Thoracic aorta (tissue), 2 donors: ENCODE measurements around the gene WNT7A. TPM values are rescaled to one million over a fixed set of nuclear protein-coding genes. Genes with fewer than 3 reads are reported as not detected.

Experiments used
- ATAC-seq: fragments of 150-250 bp; one replicate; pipeline ENCODE4 v1.8.0; 2017; ENCODE audit warnings: low read depth; ENCODE audit not compliant: insufficient number of reproducible peaks, low FRiP score
- DNase-seq: peaks from one replicate; pipeline ENCODE4 v3.0.0-alpha.2; 2020; ENCODE audit warnings: low spot score
- H3K27ac ChIP-seq, 2 donors: fragments of 200-600 bp; sonication (generic); 1 replicate in 1 of 2; 2 replicates in 1 of 2; pipeline ENCODE4 v1.5.1; 2016; ENCODE audit warnings: mild to moderate bottlenecking in 2 of 2, moderate library complexity in 2 of 2
- H3K27me3 ChIP-seq: fragments of 200-600 bp; sonication (generic); replicated peaks from 2 replicates; pipeline ENCODE4 v1.6.0; 2016; ENCODE audit warnings: mild to moderate bottlenecking; ENCODE audit not compliant: insufficient read depth
- H3K36me3 ChIP-seq: fragments of 200-600 bp; sonication (generic); one replicate; pipeline ENCODE4 v1.5.1; 2016
- H3K4me1 ChIP-seq, 2 donors: fragments of 200-600 bp; sonication (generic); 1 replicate in 1 of 2; 2 replicates in 1 of 2; pipeline versions ENCODE4 v1.5.1 to v1.6.0; 2016; ENCODE audit warnings: low read depth in 2 of 2, mild to moderate bottlenecking in 1 of 2; ENCODE audit not compliant: control insufficient read depth in 1 of 2
- H3K4me3 ChIP-seq: fragments of 200-600 bp; sonication (generic); 2 replicates; pipeline ENCODE4 v1.5.1; 2016; ENCODE audit warnings: mild to moderate bottlenecking
- H3K9me3 ChIP-seq: fragments of 200-600 bp; sonication (generic); 2 replicates; pipeline ENCODE4 v1.5.1; 2016
- total RNA-seq, 2 donors: library from RNA; depleted of rRNA; stranded (reverse); fragments of >200 nt; gene quantifications; one replicate each; pipeline versions ENCODE4 v1.1.0 to v1.2.3, GENCODE V29; 2016
- TF ChIP-seq, protein P1 (sequence below): fragments of 200-600 bp; sonication (generic); IDR thresholded peaks from one replicate; pipeline ENCODE4 v1.5.1; 2019; ENCODE audit warnings: antibody characterized with exemption

WNT7A gene
- total RNA-seq, 2 donors from 2014 or later, result not detected

DNA sequence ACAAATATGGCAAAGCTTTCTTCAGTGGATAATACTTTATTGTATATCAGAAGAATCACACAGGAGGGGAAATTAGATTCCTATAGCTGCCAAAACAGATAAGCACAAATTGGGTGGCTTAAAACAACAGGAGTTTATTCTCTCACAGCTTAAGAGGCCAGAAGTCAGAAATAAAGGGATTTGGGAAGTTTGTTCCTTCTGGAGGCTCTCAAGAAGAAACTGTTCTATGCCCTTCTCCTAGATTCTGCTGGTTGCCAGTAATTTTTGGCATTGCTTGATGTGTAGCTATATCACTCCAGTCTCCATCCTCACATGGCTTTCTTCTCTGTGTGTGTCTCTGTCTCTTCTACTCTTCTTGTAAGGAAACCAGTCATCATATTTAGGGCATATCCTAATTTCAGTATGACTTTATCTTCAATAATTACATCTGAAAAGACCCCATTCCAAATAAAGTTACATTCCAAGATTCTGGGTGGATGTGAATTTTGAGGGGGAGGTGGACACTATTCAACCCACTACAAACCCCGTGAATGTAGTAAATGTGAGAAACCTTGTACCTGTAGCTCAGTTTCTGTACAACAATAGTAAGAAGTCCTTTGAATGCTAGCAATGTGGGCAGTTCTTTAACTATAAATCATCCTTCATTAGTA lies 22.2 kb upstream of the WNT7A start:
- DNase-seq (no peak), ATAC-seq (no peak)
- H3K27me3 ChIP-seq, result no peaks in the 10 kb centered on the region
- no peak overlapping the region for H3K4me3 ChIP-seq
- H3K4me1 ChIP-seq, result no peaks in the 10 kb centered on the region
- H3K9me3 ChIP-seq, result peaks cover 52% of the 10 kb centered on the region
- H3K36me3 ChIP-seq, result no peaks in the 10 kb centered on the region
- H3K27ac ChIP-seq, result no peak overlapping the region
- TF ChIP-seq, protein P1, sequence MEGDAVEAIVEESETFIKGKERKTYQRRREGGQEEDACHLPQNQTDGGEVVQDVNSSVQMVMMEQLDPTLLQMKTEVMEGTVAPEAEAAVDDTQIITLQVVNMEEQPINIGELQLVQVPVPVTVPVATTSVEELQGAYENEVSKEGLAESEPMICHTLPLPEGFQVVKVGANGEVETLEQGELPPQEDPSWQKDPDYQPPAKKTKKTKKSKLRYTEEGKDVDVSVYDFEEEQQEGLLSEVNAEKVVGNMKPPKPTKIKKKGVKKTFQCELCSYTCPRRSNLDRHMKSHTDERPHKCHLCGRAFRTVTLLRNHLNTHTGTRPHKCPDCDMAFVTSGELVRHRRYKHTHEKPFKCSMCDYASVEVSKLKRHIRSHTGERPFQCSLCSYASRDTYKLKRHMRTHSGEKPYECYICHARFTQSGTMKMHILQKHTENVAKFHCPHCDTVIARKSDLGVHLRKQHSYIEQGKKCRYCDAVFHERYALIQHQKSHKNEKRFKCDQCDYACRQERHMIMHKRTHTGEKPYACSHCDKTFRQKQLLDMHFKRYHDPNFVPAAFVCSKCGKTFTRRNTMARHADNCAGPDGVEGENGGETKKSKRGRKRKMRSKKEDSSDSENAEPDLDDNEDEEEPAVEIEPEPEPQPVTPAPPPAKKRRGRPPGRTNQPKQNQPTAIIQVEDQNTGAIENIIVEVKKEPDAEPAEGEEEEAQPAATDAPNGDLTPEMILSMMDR, result no peak

DNA sequence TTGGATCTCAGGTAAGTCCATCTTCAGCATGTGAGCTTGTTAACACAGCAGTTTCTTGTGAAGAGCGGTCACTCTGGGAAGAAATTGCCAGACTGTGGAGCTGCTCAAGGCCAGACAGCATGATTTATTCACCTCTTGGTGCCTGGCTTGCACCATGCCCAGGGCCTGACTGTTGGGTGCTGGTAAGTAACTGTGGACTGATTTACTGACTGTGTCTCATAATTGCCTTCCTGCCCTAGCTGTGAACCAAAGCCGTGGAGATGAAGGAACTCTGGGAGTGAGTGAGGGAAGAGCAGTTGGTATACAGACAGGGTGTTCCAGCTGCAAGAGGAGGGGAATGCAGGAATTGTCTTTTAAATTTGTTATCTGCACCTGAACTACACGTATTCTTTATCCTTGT lies 18.5 kb upstream of the WNT7A start:
- Histone ChIP-seq H3K27ac (no peak overlapping the region), H3K36me3 (no peaks in the 10 kb centered on the region), H3K4me3 (no peak overlapping the region), H3K4me1 (peaks cover 8 to 12% of the 10 kb centered on the region in 2 donors), H3K27me3 (no peaks in the 10 kb centered on the region), H3K9me3 (peaks cover 17% of the 10 kb centered on the region)
- TF ChIP-seq, protein P1, result no peak
- ATAC-seq (no peak), DNase-seq (no peak)

DNA sequence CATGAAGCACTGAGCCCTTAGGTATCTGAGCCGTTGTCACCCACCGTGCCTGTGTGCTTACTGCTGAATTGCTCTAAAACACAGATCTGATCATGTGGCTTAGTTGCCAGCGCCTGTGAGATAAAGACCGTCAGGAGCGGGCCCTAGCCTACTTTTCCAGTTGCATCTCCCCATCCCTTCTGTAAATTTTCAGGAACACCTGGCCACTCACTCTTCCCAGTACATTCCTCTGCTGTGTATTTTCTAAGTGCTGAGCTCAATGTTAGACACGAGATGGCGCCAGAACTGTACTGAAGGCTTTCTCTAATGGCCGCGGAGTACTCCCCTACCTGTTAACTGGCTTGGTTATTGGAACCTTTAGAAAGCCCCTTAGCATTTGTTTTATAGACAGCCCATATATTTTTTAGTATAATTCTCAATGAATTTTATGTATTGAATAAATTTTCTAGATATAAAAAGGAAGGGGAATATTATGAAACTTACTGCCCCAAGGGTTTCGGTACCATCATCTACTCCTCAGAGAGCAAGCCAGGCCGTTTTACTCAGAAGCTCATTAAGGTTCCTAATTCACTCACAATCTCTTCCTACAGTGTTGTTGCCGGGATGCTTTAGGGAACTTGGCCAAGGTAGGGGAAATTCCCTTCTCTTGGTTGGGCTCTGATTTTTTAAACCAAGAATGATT lies 16.7 kb upstream of the WNT7A start:
- TF ChIP-seq, protein P1, result peak; percentile 63

DNA sequence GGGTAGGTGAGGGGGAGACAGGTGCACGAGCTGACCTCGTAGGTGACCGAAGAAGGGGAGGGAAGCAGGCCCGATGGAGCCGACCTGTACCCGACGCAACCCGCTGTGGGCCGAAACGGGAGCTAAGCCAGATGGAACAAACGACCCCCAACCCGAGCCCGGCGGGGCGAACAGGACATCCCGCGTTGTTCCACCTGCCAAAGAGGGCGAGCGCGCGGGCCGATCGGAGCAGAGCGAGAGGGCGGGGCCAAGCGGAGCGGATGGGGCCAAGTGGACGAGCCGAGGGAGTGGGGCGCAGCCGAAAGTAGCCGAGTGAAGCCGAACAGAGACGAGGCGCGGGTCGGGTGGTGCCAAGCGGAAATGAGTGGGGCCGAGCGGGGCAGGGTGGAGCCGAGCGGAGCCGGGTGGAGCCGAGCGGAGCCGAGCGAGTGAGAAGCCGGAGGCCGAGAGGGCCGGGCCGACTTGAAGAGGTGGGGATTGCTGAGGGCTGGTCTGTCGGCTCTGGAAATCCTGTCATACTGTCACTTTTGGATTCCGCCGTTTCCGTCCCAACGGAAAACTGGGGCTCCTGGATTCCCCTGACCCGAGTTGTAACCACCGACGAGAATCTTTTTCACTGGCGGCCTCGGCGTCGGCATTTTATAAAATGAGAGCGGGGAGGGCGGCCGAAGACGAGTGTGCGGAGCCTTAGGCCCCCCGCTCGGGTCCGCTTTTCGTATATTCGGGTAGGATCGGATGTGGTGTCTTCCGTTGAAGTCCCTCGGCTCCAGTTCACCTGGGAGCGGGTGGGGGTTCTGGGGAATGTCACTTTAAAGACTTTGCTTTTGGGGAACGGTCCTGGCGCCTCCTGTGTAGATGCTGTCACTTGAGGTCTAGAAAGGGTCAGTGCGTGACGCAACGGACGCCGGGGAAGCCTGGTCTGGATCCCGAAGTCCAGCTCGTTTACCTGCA lies 15.6 kb upstream of the WNT7A start:
- TF ChIP-seq, protein P1, result no peak
- Histone ChIP-seq H3K4me3 (peak overlapping the region; percentile 92), H3K27ac (peak overlapping the region; percentile 63 to 68), H3K9me3 (no peaks in the 10 kb centered on the region), H3K27me3 (no peaks in the 10 kb centered on the region), H3K4me1 (peaks cover 8 to 12% of the 10 kb centered on the region in 2 donors), H3K36me3 (no peaks in the 10 kb centered on the region)
- DNase-seq, result peak; percentile 81
- ATAC-seq, result peak; percentile 98

More for the DNA sequence above, 16.7 kb upstream of the WNT7A start:
- H3K4me1 ChIP-seq, result peaks cover 8 to 12% of the 10 kb centered on the region in 2 donors
- H3K4me3 ChIP-seq, result peak overlapping the region; percentile 92
- no peak for DNase-seq
- no peaks in the 10 kb centered on the region for H3K36me3 ChIP-seq
- no peaks in the 10 kb centered on the region for H3K27me3 ChIP-seq
- ATAC-seq, result no peak
- no peak overlapping the region for H3K27ac ChIP-seq
- peaks cover 5% of the 10 kb centered on the region for H3K9me3 ChIP-seq

DNA sequence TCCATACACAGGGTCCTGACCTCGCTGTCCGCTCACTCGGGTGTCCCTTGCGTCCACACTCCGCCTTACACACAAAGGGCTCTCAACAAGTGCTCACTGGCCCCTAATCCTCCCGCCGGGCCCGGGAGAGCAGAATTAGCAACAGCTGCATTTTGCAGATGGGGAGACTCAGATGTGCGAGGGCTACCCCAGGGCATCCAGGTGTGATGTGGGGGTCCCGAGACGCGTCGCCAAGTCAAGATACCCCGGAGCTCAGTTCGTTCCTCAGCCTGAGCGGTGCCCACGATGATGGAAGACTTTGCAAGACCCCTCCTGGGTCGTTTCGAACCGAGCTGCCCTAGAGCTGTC lies 14.9 kb upstream of the WNT7A start:
- H3K27me3 ChIP-seq, result no peaks in the 10 kb centered on the region
- no peak for ATAC-seq

More for the DNA sequence above, 14.9 kb upstream of the WNT7A start:
- Histone ChIP-seq H3K27ac (peak overlapping the region in 1 of 2 donors; percentile 8), H3K4me1 (peaks cover 8 to 12% of the 10 kb centered on the region in 2 donors), H3K36me3 (no peaks in the 10 kb centered on the region), H3K4me3 (peak overlapping the region; percentile 92), H3K9me3 (no peaks in the 10 kb centered on the region)
- TF ChIP-seq, protein P1, result no peak
- no peak for DNase-seq
